ENCODE measurements around the gene DDX19B. TPM values are rescaled to one million over a fixed set of nuclear protein-coding genes. Genes with fewer than 3 reads are reported as not detected.

The DDX19B gene
- total RNA-seq, 2 donors from 2014 or later, result 22.3 to 25.6 TPM

DNA sequence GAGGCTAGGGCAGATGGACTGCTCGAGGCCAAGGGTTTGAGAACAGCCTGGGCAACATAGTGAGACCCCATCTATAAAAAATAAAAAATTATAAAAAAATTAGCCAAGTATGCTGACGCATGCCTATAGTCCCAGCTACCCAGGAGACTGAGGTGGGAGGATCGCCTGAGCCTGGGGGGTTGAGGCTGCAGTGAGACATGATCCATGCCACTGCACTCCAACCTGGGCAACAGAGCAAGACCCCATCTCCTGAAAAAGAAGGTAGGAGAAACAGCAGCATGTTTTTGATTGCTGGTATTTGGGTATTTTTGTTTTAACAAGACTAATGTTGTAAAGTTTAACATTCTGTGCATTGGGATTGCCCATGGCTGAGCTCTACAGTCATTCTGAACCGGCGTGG is 38.8 kb downstream of the DDX19B start:
- H3K36me3 ChIP-seq, result peaks cover 10% of the 10 kb centered on the region
- no peak for DNase-seq
- H3K4me1 ChIP-seq, result no peaks in the 10 kb centered on the region
- no peak overlapping the region for H3K9ac ChIP-seq (ENCODE audit: low read depth in 2 of 2, low read length in 2 of 2)
- no peak overlapping the region for H3K27ac ChIP-seq
- H3K4me3 ChIP-seq, result no peak overlapping the region
- intact Hi-C loops (cut with DNase I), result no loop called here
- H3K27me3 ChIP-seq, result no peaks in the 10 kb centered on the region
- TF ChIP-seq, protein P1, sequence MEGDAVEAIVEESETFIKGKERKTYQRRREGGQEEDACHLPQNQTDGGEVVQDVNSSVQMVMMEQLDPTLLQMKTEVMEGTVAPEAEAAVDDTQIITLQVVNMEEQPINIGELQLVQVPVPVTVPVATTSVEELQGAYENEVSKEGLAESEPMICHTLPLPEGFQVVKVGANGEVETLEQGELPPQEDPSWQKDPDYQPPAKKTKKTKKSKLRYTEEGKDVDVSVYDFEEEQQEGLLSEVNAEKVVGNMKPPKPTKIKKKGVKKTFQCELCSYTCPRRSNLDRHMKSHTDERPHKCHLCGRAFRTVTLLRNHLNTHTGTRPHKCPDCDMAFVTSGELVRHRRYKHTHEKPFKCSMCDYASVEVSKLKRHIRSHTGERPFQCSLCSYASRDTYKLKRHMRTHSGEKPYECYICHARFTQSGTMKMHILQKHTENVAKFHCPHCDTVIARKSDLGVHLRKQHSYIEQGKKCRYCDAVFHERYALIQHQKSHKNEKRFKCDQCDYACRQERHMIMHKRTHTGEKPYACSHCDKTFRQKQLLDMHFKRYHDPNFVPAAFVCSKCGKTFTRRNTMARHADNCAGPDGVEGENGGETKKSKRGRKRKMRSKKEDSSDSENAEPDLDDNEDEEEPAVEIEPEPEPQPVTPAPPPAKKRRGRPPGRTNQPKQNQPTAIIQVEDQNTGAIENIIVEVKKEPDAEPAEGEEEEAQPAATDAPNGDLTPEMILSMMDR (IDR thresholded peaks at IDR 0.05), result no peak
- H3K9me3 ChIP-seq, result no peaks in the 10 kb centered on the region

DNA sequence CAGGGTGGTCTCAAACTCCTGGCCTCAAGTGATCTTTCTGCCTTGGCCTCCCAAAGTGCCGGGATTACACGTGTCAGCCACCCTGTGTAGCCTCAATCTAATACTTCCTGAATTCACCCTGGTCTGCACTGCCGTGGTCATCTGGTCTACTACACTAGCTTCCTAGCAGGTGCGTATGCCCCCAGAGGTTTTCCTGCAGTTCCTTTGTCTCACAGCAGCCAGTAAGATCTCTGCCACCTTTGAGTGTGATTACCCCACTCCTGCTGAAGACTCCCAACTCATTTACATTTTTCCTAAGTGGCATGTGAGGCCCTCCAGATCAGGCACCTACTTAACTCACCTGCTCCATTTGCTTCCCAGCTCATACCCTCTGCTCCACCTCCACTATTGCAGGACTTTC is 42.6 kb downstream of the DDX19B start:
- intact Hi-C loops (cut with DNase I), result no loop called here
- H3K27me3 ChIP-seq, result no peaks in the 10 kb centered on the region
- H3K9me3 ChIP-seq, result no peaks in the 10 kb centered on the region
- no peak overlapping the region for H3K27ac ChIP-seq
- H3K36me3 ChIP-seq, result no peaks in the 10 kb centered on the region
- H3K4me1 ChIP-seq, result no peaks in the 10 kb centered on the region
- no peak for DNase-seq
- TF ChIP-seq, protein P1 (IDR thresholded peaks at IDR 0.05), result no peak
- H3K4me3 ChIP-seq, result no peak overlapping the region
- H3K9ac ChIP-seq (ENCODE audit: low read depth in 2 of 2, low read length in 2 of 2), result no peak overlapping the region

DNA sequence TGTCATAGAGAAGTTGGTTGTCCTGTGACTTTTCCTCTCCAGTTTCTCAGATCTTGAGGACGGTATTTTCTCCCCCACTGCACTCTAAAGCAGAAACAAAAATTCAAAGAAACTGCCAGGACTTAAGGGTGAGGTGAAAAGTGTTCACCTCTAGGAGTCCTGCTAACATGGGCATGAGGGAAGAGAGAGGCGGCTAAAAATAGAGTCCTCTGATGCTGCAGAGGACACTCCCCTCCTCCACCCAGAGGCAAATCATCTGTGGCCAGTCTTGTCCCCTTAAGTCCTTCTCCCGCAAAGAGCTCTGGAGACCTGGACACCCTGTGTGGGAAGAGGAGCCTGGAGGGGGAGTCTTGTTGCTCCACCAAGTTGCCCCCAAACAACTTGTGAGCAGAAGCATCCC is 43.0 kb downstream of the DDX19B start:
- Histone ChIP-seq H3K4me3 (no peak overlapping the region), H3K9ac (ENCODE audit: low read depth in 2 of 2, low read length in 2 of 2) (no peak overlapping the region), H3K4me1 (no peaks in the 10 kb centered on the region), H3K36me3 (no peaks in the 10 kb centered on the region), H3K27ac (no peak overlapping the region), H3K9me3 (no peaks in the 10 kb centered on the region), H3K27me3 (no peaks in the 10 kb centered on the region)
- DNase-seq, result no peak
- TF ChIP-seq, protein P1 (IDR thresholded peaks at IDR 0.05), result no peak
- intact Hi-C loops (cut with DNase I), result no loop called here

DNA sequence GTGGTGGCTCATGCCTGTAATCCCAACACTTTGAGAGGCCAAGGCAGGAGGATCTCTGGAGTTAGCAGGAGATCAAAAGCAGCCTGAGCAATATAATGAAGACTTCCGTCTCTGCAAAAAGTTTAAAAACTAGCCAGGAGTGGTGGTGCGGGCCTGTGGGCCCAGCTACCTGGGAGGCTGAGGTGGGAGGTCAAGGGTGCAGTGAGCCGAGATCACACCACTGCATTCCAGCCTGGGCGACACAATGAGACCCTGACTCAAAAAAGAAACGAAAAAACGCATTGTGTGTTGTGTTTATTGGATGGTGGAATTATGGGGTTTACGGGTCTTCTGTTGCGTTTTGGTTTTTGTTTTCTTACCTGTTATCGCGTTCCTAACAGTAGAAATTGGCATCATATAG is 46.9 kb downstream of the DDX19B start:
- TF ChIP-seq, protein P1 (IDR thresholded peaks at IDR 0.05), result no peak
- H3K27ac ChIP-seq, result no peak overlapping the region
- no peaks in the 10 kb centered on the region for H3K9me3 ChIP-seq
- peaks cover 7% of the 10 kb centered on the region for H3K4me1 ChIP-seq
- H3K27me3 ChIP-seq, result no peaks in the 10 kb centered on the region
- no peaks in the 10 kb centered on the region for H3K36me3 ChIP-seq
- intact Hi-C loops (cut with DNase I), result loop anchor here (5.0 kb wide), 1 partner anchor 54 kb away; no protein-coding TSS in a partner anchor
- peak overlapping the region; percentile 43 to 76 for H3K9ac ChIP-seq (ENCODE audit: low read depth in 2 of 2, low read length in 2 of 2)
- no peak for DNase-seq
- peak overlapping the region; percentile 63 for H3K4me3 ChIP-seq

DNA sequence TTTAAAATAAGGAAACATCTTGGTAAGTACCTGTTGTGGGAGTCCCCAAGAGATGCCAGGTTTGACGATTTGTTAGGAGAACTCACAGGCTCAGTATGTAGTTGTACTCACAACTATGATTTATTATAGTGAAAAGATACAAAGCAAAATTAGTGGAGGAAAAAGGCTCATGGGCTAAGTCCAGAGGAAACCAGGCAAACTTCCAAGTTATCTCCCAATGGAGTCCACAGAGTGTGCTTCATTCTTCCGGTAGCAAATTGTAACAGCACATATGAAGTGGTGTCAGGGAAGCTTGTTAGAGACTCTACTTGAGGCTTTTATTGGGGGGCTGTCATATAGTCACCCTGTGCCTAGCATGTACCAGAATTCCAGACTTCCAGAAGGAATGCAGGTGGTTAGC is 50.0 kb downstream of the DDX19B start:
- Histone ChIP-seq H3K4me3 (no peak overlapping the region), H3K9me3 (no peaks in the 10 kb centered on the region), H3K4me1 (peaks cover 7% of the 10 kb centered on the region), H3K36me3 (peaks cover 4% of the 10 kb centered on the region), H3K9ac (ENCODE audit: low read depth in 2 of 2, low read length in 2 of 2) (no peak overlapping the region), H3K27me3 (no peaks in the 10 kb centered on the region), H3K27ac (no peak overlapping the region)
- TF ChIP-seq, protein P1 (IDR thresholded peaks at IDR 0.05), result no peak
- no peak for DNase-seq
- intact Hi-C loops (cut with DNase I), result loop anchor here (5.0 kb wide), 1 partner anchor 57 kb away; no protein-coding TSS in a partner anchor
